Peyer's patch (tissue), 4 donors: ENCODE data around the gene APC.

Experiments
- CTCF ChIP-seq, 6 experiments: fragments of 450-650 bp in 4 of 6; fragments of 200-600 bp in 2 of 6; sonication (generic) in 1 of 6; IDR thresholded peaks; one replicate each; pipeline ENCODE4 v1.5.1; 2017 to 2019; ENCODE audit warnings: antibody characterized with exemption in 6 of 6, mild to moderate bottlenecking in 3 of 6, moderate library complexity in 1 of 6
- POLR2A ChIP-seq, 2 donors: fragments of 450-650 bp; IDR thresholded peaks; one replicate each; pipeline ENCODE4 v1.5.1; 2017; ENCODE audit warnings: antibody characterized with exemption in 2 of 2, mild to moderate bottlenecking in 2 of 2, moderate library complexity in 2 of 2

- TF ChIP-seq CTCF (IDR thresholded peaks at IDR 0.05) (no peak), POLR2A (IDR thresholded peaks at IDR 0.05) (no peak)
Measured at GRCh38 chr5:112742424-112742823, 4.7 kb downstream of the APC start.
